Measurements from ENCODE around the gene GPR83.
"Not testable (repeated sequence)": the region's sequence is repeated elsewhere in the genome, so short reads cannot be mapped to it uniquely, and the experiment has no call there.

GPR83 gene

DNA sequence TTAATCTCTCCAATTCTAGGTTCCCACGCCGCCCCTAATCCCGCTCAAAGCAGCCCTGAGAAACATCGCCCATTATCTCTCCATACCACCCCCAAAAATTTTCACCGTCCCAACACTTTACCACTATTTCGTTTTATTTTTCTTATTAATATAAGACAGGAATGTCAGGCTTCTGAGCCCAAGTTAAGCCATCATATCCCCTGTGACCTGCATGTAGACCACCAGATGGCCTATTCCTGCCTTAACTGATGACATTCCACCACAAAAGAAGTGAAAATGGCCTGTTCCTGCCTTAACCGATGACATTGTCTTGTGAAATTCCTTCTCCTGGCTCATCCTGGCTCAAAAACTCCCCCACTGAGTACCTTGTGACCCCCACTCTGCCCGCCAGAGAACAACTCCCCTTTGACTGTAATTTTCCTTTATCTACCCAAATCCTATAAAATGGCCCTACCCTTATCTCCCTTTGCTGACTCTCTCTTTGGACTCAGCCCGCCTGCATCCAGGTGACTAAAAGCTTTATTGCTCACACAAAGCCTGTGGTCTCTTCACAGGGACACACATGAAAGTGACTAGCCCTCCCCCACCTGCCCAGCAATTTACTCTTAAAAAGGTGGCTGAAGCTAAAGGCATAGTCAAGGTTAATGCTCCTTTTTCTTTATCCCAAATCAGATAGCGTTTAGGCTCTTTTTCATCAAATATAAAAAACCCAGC, 50.2 kb downstream of the GPR83 start:
- not testable (repeated sequence) for DNase-seq

DNA sequence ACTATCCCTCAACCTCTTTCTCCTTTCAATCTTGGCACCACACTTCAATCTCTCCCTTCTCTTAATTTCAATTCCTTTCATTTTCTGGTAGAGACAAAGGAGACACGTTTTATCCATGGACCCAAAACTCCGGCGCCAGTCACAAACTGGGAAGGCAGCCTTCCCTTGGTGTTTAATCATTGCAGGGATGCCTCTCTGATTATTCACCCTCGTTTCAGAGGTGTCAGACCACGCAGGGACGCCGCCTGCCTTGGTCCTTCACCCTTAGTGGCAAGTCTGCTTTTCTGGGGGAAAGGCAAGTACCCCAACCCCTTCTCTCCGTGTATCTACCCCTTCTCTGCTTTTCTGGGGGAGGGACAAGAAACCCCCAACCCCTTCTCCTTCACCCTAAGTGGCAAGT, 54.9 kb downstream of the GPR83 start:
- not testable (repeated sequence) for DNase-seq

DNA sequence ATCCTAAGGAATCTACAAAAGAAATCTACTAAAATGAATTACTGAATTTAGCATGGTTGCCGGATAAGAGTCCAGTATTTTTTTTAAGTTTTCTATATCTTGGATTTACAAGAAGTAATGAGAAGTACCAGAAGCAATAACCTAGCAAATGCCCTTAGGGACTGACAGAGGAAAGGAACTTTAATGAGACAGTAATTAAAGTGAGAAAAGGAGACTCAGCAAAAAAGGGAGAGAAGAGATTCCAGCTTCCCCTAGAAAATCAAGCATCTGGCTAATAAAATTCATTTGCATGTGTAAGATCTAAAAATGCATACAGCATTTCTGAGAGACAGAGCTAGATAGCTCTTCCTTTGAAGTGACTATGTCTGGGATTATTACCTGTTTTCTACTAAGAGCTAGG, 57.7 kb downstream of the GPR83 start:
- no peak for DNase-seq

DNA sequence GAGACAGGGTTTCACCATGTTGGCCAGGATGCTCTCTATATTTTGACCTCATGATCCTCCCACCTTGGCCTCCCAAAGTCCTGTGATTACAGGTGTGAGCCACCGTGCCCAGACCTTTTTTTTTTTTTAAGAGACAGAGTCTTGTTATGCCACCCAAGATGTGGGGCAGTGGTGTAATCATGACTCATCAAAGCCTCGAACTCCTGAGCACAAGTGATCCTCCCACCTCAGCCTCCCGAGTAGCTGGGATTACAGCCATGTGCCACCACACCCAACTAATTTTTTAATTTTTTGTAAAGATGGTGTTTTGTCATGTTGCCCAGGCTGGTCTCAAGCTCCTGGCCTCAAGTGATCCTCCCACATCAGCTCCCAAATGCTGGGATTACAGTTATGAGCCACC, 59.0 kb downstream of the GPR83 start:
- no peak for DNase-seq

DNA sequence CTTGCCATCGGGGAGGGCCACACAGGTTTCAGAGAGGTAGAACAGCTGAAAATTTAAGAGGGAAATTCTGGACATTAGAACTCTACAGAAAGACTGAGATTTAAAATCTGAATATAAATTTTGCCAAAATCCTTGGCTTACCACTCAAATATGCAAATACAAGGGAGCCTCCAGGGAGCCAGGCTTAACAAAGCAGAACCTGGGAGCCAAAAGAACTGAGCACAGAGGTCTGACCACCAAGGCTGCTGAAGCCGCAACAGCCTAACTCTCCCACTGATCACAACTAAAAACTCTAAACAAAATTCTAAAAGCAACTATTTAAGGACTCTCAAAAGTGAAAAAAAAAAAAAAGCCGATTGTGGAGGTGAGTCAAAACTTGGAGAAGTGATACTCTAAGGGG, 62.6 kb downstream of the GPR83 start:
- no peak for DNase-seq

DNA sequence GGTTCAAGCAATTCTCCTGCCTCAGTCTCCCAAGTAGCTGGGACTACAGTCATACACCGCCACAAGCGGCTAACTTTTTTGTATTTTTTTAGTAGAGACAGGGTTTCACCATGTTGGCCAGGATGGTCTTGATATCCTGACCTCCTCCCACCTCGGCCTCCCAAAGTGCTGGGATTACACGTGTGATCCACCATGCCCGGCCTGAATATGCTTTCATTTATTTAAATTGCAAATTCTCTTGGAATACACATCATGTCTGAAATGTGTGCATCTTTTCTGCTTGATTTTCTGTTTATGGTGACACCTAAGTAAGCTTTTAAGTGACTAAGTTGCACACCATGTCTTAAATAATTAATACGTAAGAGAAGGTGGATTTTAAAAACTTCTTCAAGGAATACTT, 65.2 kb downstream of the GPR83 start:
- DNase-seq, result no peak

DNA sequence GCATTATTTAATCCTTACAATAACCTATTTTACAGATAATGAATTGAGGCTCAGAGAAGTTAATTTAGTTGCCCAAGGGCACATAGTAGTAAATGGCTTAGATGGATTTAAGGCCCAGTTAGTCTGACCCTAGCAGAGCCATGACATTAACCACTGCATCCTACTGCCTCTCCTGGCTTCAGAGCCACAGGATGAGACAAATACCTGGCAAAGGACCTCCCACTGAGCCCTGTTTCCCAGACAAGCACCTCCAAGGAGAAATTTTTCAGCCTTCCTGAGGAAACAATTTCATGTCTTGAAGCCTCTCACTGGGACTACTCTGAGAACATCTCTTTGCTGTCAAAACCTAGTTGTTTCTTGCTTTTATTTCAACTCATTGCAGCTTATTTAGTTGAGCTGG, 68.4 kb downstream of the GPR83 start:
- no peak for DNase-seq

DNA sequence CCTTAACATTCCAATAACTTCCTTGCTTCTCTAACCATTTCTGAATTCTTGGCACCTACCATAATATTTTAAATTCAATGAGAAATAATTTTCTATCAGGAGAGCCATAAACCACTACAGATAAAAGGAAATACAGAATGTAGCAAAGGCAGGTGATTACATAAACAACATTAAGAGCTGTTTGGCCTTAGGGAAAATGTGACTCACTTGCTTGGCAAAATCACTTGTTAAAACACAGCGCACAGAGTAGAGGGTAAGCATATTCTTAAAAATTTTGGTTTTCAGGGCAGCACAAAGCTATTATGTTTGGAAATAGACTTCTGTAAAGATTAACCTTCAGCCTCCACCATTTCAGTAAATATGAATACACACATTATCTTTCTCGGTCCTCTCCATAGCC, 70.4 kb downstream of the GPR83 start:
- DNase-seq, result no peak

DNA sequence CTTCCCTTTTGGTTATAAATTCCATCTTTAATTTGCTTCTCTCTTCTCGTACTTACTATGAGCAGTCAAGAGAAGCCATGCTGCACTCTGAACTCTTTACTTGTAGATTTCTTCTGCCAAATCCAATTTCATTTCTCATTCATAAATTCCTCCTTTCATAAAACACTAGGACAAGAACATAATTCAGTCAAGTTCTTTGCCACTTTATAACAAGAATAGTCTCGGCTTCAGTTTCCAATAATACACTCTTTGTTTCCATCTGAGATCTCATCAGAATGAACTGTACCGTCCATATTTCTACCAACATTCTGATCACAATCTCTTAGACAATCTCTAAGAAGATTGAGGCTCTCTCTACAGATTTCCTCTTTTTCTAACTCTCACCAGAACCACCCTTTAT, 71.7 kb downstream of the GPR83 start:
- no peak for DNase-seq

DNA sequence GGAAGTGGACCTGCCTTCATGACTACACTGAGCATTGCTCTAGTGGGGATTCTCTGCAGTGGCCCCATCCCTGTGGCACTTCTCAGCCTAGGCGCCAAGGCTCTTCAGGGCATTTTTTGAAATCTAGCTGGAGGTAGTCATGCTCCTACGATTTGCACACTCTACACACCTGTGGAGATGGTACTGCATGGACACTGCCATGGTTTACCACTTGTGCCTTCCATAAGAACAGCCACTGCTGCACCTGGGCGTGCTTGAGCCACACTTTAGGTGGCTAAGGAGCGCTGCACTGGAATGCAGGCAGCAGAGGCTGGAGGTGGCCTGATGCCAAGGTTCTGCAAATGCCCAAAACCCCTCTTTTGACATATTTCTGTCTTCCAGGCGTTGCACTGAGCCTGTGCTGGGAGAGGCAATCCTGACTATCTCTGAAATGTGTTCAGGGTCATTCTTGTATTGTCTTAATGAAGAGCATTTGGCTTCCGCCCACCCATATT, 72.6 kb downstream of the GPR83 start:
- no peak for DNase-seq
